ENCODE results near the gene TMEM205. TPM values are rescaled to one million over a fixed set of nuclear protein-coding genes. Genes with fewer than 3 reads are reported as not detected.

The TMEM205 gene
- total and polyA plus RNA-seq, 2 experiments from 2014 or later: 84.6 to 152 TPM

GRCh38 chr19:11377237-11377636 is 31.2 kb upstream of the TMEM205 start:
- no peaks in the 10 kb centered on the region for H3K9me2 ChIP-seq (ENCODE audit: insufficient read depth)
- no peaks in the 10 kb centered on the region for H3K27me3 ChIP-seq (replicated peaks; ENCODE audit: insufficient read depth)
- peaks cover 24% of the 10 kb centered on the region for H3F3A ChIP-seq (ENCODE audit: insufficient read depth)
- no peaks in the 10 kb centered on the region for H3K36me3 ChIP-seq (ENCODE audit: low read depth)
- H3K79me2 ChIP-seq (ENCODE audit: insufficient read depth): peaks cover 7% of the 10 kb centered on the region; the same call in 1 of the 2 replicates
- in situ Hi-C loops (cut with MboI): no loop called here
- no peaks in the 10 kb centered on the region for H4K20me1 ChIP-seq (ENCODE audit: insufficient read depth)
- no peak overlapping the region for H3K9ac ChIP-seq
- no peak overlapping the region for H3K4me3 ChIP-seq
- H3K4me1 ChIP-seq (ENCODE audit: insufficient read depth): peaks cover 30% of the 10 kb centered on the region
- no peak overlapping the region for H2AFZ ChIP-seq
- DNase-seq: peak; percentile 87
- H3K9me3 ChIP-seq (ENCODE audit: low read depth): no peaks in the 10 kb centered on the region
- peak overlapping the region; percentile 63 for H3K27ac ChIP-seq
- H3K4me2 ChIP-seq (ENCODE audit: unreplicated experiment): peak overlapping the region; percentile 61
- TF ChIP-seq EZH2phosphoT487 (IDR thresholded peaks at IDR 0.05; ENCODE audit: insufficient read depth, low read depth) (no peak), EZH2 (IDR thresholded peaks at IDR 0.05; ENCODE audit: insufficient read depth, poor library complexity, severe bottlenecking) (no peak)

GRCh38 chr19:11375143-11375948 is 29.3 kb upstream of the TMEM205 start:
- 23 to 26% methylated on average over 23 to 27 of the region's 27 CpGs for WGBS, 2 experiments (ENCODE audit: low coverage in 1 of 2, low lambda C conversion rate in 2 of 2, missing lambda C conversion rate in 2 of 2)
- Histone ChIP-seq H3K27me3 (replicated peaks; ENCODE audit: insufficient read depth) (no peaks in the 10 kb centered on the region), H3K9me3 (ENCODE audit: low read depth) (no peaks in the 10 kb centered on the region), H4K20me1 (ENCODE audit: insufficient read depth) (no peaks in the 10 kb centered on the region), H3K9ac (peak overlapping the region; percentile 56), H3K9me2 (ENCODE audit: insufficient read depth) (no peaks in the 10 kb centered on the region), H3K36me3 (ENCODE audit: low read depth) (no peaks in the 10 kb centered on the region), H2AFZ (peak overlapping the region; percentile 82), H3K4me3 (peak overlapping the region; percentile 82), H3K27ac (peak overlapping the region; percentile 48), H3K79me2 (ENCODE audit: insufficient read depth) (peaks cover 5% of the 10 kb centered on the region; the same call in 1 of the 2 replicates), H3K4me1 (ENCODE audit: insufficient read depth) (peaks cover 30% of the 10 kb centered on the region), H3K4me2 (ENCODE audit: unreplicated experiment) (peak overlapping the region; percentile 47), H3F3A (ENCODE audit: insufficient read depth) (peaks cover 24% of the 10 kb centered on the region)
- TF ChIP-seq EZH2 (IDR thresholded peaks at IDR 0.05; ENCODE audit: insufficient read depth, poor library complexity, severe bottlenecking) (no peak), EZH2phosphoT487 (IDR thresholded peaks at IDR 0.05; ENCODE audit: insufficient read depth, low read depth) (no peak)
- in situ Hi-C loops (cut with MboI): no loop called here
- no peak for DNase-seq

GRCh38 chr19:11374433-11375142 is 28.5 kb upstream of the TMEM205 start, which contains the start of gene SWSAP1:
Gene SWSAP1 (plus strand): TSS chr19:11374666. CDS start chr19:11374681, 15 bp downstream.
- DNase-seq: peak; percentile 99
- H3K79me2 ChIP-seq (ENCODE audit: insufficient read depth): no peaks in the 10 kb centered on the region
- no peaks in the 10 kb centered on the region for H3K9me3 ChIP-seq (ENCODE audit: low read depth)
- in situ Hi-C loops (cut with MboI): no loop called here
- H3F3A ChIP-seq (ENCODE audit: insufficient read depth): peaks cover 24% of the 10 kb centered on the region
- peaks cover 30% of the 10 kb centered on the region for H3K4me1 ChIP-seq (ENCODE audit: insufficient read depth)
- H3K4me2 ChIP-seq (ENCODE audit: unreplicated experiment): peak within 1 kb of the TSS; percentile 93
- H2AFZ ChIP-seq: peak within 1 kb of the TSS; percentile 82
- peak within 1 kb of the TSS; percentile 78 for H3K27ac ChIP-seq
- H3K9ac ChIP-seq: peak within 1 kb of the TSS; percentile 84
- 1% methylated on average over 44 of the region's 44 CpGs for WGBS, 2 experiments (ENCODE audit: low coverage in 1 of 2, low lambda C conversion rate in 2 of 2, missing lambda C conversion rate in 2 of 2)
- no peaks in the 10 kb centered on the region for H3K9me2 ChIP-seq (ENCODE audit: insufficient read depth)
- H4K20me1 ChIP-seq (ENCODE audit: insufficient read depth): no peaks in the 10 kb centered on the region
- no peaks in the 10 kb centered on the region for H3K27me3 ChIP-seq (replicated peaks; ENCODE audit: insufficient read depth)
- H3K4me3 ChIP-seq: peak within 1 kb of the TSS; percentile 82
- H3K36me3 ChIP-seq (ENCODE audit: low read depth): no peaks in the 10 kb centered on the region
- no peak for TF ChIP-seq EZH2 (IDR thresholded peaks at IDR 0.05; ENCODE audit: insufficient read depth, poor library complexity, severe bottlenecking)
- TF ChIP-seq EZH2phosphoT487 (IDR thresholded peaks at IDR 0.05; ENCODE audit: insufficient read depth, low read depth): no peak

GRCh38 chr19:11373885-11374432 is 27.9 kb upstream of the TMEM205 start:
- Histone ChIP-seq H2AFZ (peak overlapping the region; percentile 82), H3K79me2 (ENCODE audit: insufficient read depth) (no peaks in the 10 kb centered on the region), H3K27me3 (replicated peaks; ENCODE audit: insufficient read depth) (no peaks in the 10 kb centered on the region), H3K9me2 (ENCODE audit: insufficient read depth) (no peaks in the 10 kb centered on the region), H3K9ac (peak overlapping the region; percentile 84; the same call in 1 of the 2 replicates), H3K9me3 (ENCODE audit: low read depth) (no peaks in the 10 kb centered on the region), H3K4me3 (peak overlapping the region; percentile 82), H3K36me3 (ENCODE audit: low read depth) (no peaks in the 10 kb centered on the region), H3F3A (ENCODE audit: insufficient read depth) (peaks cover 20% of the 10 kb centered on the region), H3K4me2 (ENCODE audit: unreplicated experiment) (peak overlapping the region; percentile 93), H3K4me1 (ENCODE audit: insufficient read depth) (peaks cover 28% of the 10 kb centered on the region), H3K27ac (peak overlapping the region; percentile 78; the same call in 1 of the 2 replicates), H4K20me1 (ENCODE audit: insufficient read depth) (no peaks in the 10 kb centered on the region)
- WGBS, 2 experiments (ENCODE audit: low coverage in 1 of 2, low lambda C conversion rate in 2 of 2, missing lambda C conversion rate in 2 of 2): 16 to 20% methylated on average over 11 of the region's 11 CpGs
- TF ChIP-seq EZH2phosphoT487 (IDR thresholded peaks at IDR 0.05; ENCODE audit: insufficient read depth, low read depth) (no peak), EZH2 (IDR thresholded peaks at IDR 0.05; ENCODE audit: insufficient read depth, poor library complexity, severe bottlenecking) (no peak)
- DNase-seq: peak; percentile 29
- in situ Hi-C loops (cut with MboI): no loop called here
